Measurements from ENCODE around the gene KIF3C.

DNA sequence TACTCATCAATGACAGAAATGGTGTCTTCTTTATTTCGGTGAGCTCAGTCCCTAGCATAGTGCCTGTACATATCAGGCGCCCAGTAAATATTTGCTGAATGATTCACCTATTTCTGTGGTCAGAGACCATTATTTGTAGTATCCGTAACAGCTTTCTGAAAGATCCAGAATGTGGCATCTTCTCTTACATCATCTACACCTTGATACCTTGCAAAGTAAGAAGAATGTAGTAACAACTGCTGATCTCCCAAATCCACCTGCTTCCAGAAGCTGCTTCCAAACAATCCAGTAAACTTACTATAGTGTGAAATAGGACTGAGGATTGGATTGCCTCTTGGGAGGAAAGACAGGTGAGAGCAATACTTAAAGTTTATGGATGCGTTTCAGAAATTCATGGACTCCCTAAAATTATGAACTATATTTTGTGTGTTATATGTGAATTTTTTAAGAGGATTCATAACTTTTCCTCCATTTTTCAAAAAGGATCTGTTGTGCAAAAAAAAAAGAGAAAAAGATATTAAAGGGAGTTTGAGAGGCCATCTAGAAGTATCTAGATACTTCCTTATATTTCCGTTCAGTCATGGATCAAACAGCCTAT is 103.1 kb downstream of the KIF3C start:
- TF ChIP-seq, protein P1, sequence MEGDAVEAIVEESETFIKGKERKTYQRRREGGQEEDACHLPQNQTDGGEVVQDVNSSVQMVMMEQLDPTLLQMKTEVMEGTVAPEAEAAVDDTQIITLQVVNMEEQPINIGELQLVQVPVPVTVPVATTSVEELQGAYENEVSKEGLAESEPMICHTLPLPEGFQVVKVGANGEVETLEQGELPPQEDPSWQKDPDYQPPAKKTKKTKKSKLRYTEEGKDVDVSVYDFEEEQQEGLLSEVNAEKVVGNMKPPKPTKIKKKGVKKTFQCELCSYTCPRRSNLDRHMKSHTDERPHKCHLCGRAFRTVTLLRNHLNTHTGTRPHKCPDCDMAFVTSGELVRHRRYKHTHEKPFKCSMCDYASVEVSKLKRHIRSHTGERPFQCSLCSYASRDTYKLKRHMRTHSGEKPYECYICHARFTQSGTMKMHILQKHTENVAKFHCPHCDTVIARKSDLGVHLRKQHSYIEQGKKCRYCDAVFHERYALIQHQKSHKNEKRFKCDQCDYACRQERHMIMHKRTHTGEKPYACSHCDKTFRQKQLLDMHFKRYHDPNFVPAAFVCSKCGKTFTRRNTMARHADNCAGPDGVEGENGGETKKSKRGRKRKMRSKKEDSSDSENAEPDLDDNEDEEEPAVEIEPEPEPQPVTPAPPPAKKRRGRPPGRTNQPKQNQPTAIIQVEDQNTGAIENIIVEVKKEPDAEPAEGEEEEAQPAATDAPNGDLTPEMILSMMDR (conservative IDR thresholded peaks at IDR 0.05 in 1 of 2, IDR thresholded peaks at IDR 0.05 in 1 of 2; ENCODE audit: low read depth in 1 of 2, low read length in 2 of 2): no peak
- TF ChIP-seq EZH2 (IDR thresholded peaks at IDR 0.05; ENCODE audit: low read length, missing control alignments): no peak

Measured in fibroblast of lung (primary cell).